ENCODE data around the gene FBXL15. TPM values are rescaled to one million over a fixed set of nuclear protein-coding genes. Genes with fewer than 3 reads are reported as not detected.

Gene FBXL15
- total and polyA plus RNA-seq, 11 donors, result 6.6 to 20.0 (median 10.2) TPM

- no peaks in the 10 kb centered on the region for H3K27me3 ChIP-seq
- WGBS, 4 donors, result 84 to 94% (median 90%) methylated on average over 2 of the region's 2 CpGs
- H3K4me3 ChIP-seq, result no peak overlapping the region
- no peaks in the 10 kb centered on the region for H3K4me1 ChIP-seq
- H3K9me3 ChIP-seq, result peaks cover 0 to 6% (median 0%) of the 10 kb centered on the region in 12 donors
- DNase-seq, result no peak
- intact Hi-C loops (cut with DNase I), result no loop called here
- ATAC-seq, result no peak
- peaks cover 5 to 100% (median 100%) of the 10 kb centered on the region in 9 donors for H3K36me3 ChIP-seq
- no peak overlapping the region for H3K27ac ChIP-seq
- no peak for TF ChIP-seq POLR2A (IDR thresholded peaks at IDR 0.05)
- TF ChIP-seq CTCF (IDR thresholded peaks at IDR 0.05), result no peak
Observed at GRCh38 chr10:102375867-102376266, 44.8 kb upstream of the FBXL15 start.

- no peak for ATAC-seq
Observed at GRCh38 chr10:102376901-102377300, 43.7 kb upstream of the FBXL15 start.

GRCh38 chr10:102379383-102379782 lies 41.3 kb upstream of the FBXL15 start:
- ATAC-seq, result no peak
- Histone ChIP-seq H3K27me3 (no peaks in the 10 kb centered on the region), H3K9me3 (no peaks in the 10 kb centered on the region), H3K36me3 (peaks cover 5 to 92% (median 87%) of the 10 kb centered on the region in 9 donors), H3K27ac (no peak overlapping the region), H3K4me3 (no peak overlapping the region), H3K4me1 (no peaks in the 10 kb centered on the region)
- TF ChIP-seq CTCF (IDR thresholded peaks at IDR 0.05), result no peak
- no peak for TF ChIP-seq POLR2A (IDR thresholded peaks at IDR 0.05)
- intact Hi-C loops (cut with DNase I), result no loop called here
- WGBS, 4 donors, result 94 to 100% (median 97%) methylated on average over 6 of the region's 6 CpGs
- no peak for DNase-seq

More at GRCh38 chr10:102376901-102377300, 43.7 kb upstream of the FBXL15 start:
- peaks cover 5 to 100% (median 98%) of the 10 kb centered on the region in 9 donors for H3K36me3 ChIP-seq
- intact Hi-C loops (cut with DNase I), result no loop called here
- H3K4me3 ChIP-seq, result no peak overlapping the region
- TF ChIP-seq POLR2A (IDR thresholded peaks at IDR 0.05), result no peak
- no peak for TF ChIP-seq CTCF (IDR thresholded peaks at IDR 0.05)
- no peaks in the 10 kb centered on the region for H3K27me3 ChIP-seq
- WGBS, 4 donors, result 89 to 95% (median 95%) methylated on average over 12 of the region's 12 CpGs
- H3K27ac ChIP-seq, result no peak overlapping the region
- DNase-seq, result no peak
- H3K9me3 ChIP-seq, result no peaks in the 10 kb centered on the region
- no peaks in the 10 kb centered on the region for H3K4me1 ChIP-seq

- TF ChIP-seq POLR2A (IDR thresholded peaks at IDR 0.05), result no peak
- no peak for TF ChIP-seq CTCF (IDR thresholded peaks at IDR 0.05)
- H3K27ac ChIP-seq, result no peak overlapping the region
- WGBS, 4 donors, result 84 to 93% (median 89%) methylated on average over 7 to 9 of the region's 9 CpGs
- no peak overlapping the region for H3K4me3 ChIP-seq
- ATAC-seq (peak in 1 of 4 donors; percentile 7), DNase-seq (no peak)
- H3K36me3 ChIP-seq, result peaks cover 5 to 66% (median 61%) of the 10 kb centered on the region in 9 donors
- no peaks in the 10 kb centered on the region for H3K9me3 ChIP-seq
- intact Hi-C loops (cut with DNase I), result loop anchor here in 1 of 10 donors (10.0 kb wide), 1 partner anchor 93 kb away; no protein-coding TSS in a partner anchor
- peaks cover 0 to 17% (median 0%) of the 10 kb centered on the region in 12 donors for H3K4me1 ChIP-seq
- no peaks in the 10 kb centered on the region for H3K27me3 ChIP-seq
Observed at GRCh38 chr10:102381983-102382382, 38.7 kb upstream of the FBXL15 start.

Measured in heart left ventricle (tissue), 16 donors.